ENCODE data around the gene WNK4.

The WNK4 gene

DNA sequence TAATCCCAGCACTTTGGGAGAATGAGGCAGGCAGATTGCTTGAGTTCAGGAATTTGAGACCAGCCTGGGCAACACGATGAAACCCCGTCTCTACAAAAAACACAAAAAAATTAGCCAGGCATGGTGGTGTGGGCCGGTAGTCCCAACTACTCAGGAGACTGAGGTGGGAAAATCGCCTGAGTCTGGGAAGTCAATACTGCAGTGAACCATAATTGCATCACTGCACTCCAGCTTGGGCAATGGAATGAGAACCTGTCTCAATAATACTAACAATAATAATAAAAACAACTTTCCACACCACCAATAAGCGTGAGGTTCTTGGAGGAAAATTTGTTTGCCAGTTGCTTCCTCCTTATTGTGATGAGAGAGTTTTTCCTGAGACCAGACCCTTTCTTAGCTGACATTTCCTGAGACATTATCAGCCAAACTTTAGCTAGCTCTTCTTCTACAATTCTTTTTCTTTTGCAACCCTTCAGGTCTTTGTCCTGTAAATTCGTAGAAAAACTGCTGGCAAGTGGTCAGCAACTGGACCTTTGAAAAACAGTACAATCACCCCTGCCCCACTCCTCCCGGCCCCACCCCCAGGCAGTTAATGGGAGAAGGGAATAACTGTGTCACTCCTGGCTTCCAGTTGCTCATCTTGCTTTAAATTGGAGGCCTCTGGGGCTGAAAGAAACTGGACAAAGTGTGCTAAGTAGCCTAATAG, 32.1 kb upstream of the WNK4 start:
- H3K4me3 ChIP-seq (ENCODE audit: low read length), result no peak overlapping the region
- DNase-seq (ENCODE audit: low read depth), result no peak
- no peak for TF ChIP-seq CTCF (IDR thresholded peaks at IDR 0.05; ENCODE audit: insufficient read depth, low read depth, low read length, missing control alignments)

- DNase-seq (ENCODE audit: low read depth), result no peak
- no peak overlapping the region for H3K4me3 ChIP-seq (ENCODE audit: low read length)
- no peak for TF ChIP-seq CTCF (IDR thresholded peaks at IDR 0.05; ENCODE audit: insufficient read depth, low read depth, low read length, missing control alignments)
Observed at GRCh38 chr17:42748908-42749798, 31.3 kb upstream of the WNK4 start.

DNA sequence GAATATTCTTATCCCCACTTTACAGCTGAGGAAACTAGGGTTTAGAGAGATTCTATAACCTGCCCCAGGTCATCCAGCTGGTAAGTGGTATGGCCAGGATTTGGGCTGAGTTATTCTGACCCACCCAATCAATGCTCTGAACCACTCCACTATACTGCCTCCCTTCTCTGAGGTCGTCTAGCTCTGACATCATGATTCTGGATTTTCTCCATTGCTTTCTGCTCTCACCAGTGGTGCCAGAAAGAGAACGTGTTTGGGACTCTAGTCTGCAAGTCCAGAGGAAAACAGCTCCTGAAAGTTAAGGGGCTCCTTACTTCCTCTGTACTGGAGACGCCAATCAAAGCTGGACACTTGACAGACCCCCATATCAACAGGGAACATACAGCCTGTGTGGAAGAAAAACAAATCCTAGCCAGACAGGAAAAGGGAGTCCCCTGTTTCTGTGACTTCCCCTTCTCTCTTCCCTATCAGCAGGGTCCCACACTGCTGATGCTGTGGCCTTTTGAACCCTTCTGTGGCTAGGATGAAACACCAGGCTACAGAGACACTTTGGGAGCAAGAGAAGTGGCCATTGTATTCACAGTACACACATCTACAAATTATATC, 29.6 kb upstream of the WNK4 start:
- no peak for DNase-seq (ENCODE audit: low read depth)
- no peak for TF ChIP-seq CTCF (IDR thresholded peaks at IDR 0.05; ENCODE audit: insufficient read depth, low read depth, low read length, missing control alignments)
- H3K4me3 ChIP-seq (ENCODE audit: low read length), result no peak overlapping the region

DNA sequence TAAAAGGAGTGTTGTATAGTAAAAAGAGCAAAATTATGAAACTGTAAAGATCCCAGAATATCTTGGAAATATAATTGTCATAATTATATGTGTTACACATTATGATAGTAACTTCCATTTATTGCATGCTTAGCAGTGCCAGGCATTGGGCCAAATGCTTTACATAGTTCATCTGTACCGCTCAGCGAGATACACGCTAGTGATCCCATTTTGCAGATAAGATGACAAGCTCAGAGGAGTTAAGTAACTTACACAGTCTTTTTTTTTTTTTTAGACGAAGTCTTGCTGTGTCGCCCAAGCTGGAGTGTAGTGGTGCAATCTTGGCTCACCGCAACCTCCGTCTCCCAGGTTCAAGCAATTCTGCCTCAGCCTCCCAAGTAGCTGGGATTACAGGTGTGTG, 28.8 kb upstream of the WNK4 start:
- DNase-seq (ENCODE audit: low read depth), result no peak
- TF ChIP-seq CTCF (IDR thresholded peaks at IDR 0.05; ENCODE audit: insufficient read depth, low read depth, low read length, missing control alignments), result no peak
- H3K4me3 ChIP-seq (ENCODE audit: low read length), result no peak overlapping the region

GRCh38 chr17:42754782-42755181, 25.6 kb upstream of the WNK4 start:
- TF ChIP-seq CTCF (IDR thresholded peaks at IDR 0.05; ENCODE audit: insufficient read depth, low read depth, low read length, missing control alignments), result no peak
- DNase-seq (ENCODE audit: low read depth), result peak; percentile 56
- H3K4me3 ChIP-seq (ENCODE audit: low read length), result no peak overlapping the region

- TF ChIP-seq CTCF (IDR thresholded peaks at IDR 0.05; ENCODE audit: insufficient read depth, low read depth, low read length, missing control alignments), result no peak
- no peak for DNase-seq (ENCODE audit: low read depth)
- no peak overlapping the region for H3K4me3 ChIP-seq (ENCODE audit: low read length)
Observed at GRCh38 chr17:42759982-42760651, 20.3 kb upstream of the WNK4 start.

Data from epithelial cell of esophagus (primary cell).